Gastroesophageal sphincter (tissue), 3 donors: ENCODE results near the gene LCN9.

Source experiments
- CTCF ChIP-seq, 4 experiments: fragments of 200-600 bp in 2 of 4; fragments of 450-650 bp in 2 of 4; sonication (generic) in 1 of 4; IDR thresholded peaks; one replicate each; pipeline ENCODE4 v1.5.1; 2017 to 2019; ENCODE audit warnings: antibody characterized with exemption in 4 of 4, mild to moderate bottlenecking in 2 of 4, moderate library complexity in 2 of 4
- EP300 ChIP-seq: sonication (generic); formaldehyde crosslinking; IDR thresholded peaks from one replicate; pipeline ENCODE4 v1.6.1; 2017; ENCODE audit warnings: antibody characterized with exemption, mild to moderate bottlenecking
- POLR2A ChIP-seq, 2 donors: fragments of 450-650 bp; IDR thresholded peaks; one replicate each; pipeline ENCODE4 v1.6.1; 2017; ENCODE audit warnings: antibody characterized with exemption in 2 of 2, mild to moderate bottlenecking in 2 of 2, moderate library complexity in 1 of 2
- POLR2AphosphoS5 ChIP-seq: sonication (generic); formaldehyde crosslinking; IDR thresholded peaks from one replicate; pipeline ENCODE4 v1.6.1; 2017; ENCODE audit warnings: antibody characterized with exemption

GRCh38 chr9:135694414-135694813 lies 31.3 kb downstream of the LCN9 start:
- TF ChIP-seq CTCF (IDR thresholded peaks at IDR 0.05) (no peak), POLR2AphosphoS5 (no peak), POLR2A (IDR thresholded peaks at IDR 0.05) (no peak), EP300 (no peak)
